ENCODE measurements around the gene TTF2.
A peak's percentile ranks its signal among the peaks of the same experiment; 100 is the strongest.

TTF2 gene

DNA sequence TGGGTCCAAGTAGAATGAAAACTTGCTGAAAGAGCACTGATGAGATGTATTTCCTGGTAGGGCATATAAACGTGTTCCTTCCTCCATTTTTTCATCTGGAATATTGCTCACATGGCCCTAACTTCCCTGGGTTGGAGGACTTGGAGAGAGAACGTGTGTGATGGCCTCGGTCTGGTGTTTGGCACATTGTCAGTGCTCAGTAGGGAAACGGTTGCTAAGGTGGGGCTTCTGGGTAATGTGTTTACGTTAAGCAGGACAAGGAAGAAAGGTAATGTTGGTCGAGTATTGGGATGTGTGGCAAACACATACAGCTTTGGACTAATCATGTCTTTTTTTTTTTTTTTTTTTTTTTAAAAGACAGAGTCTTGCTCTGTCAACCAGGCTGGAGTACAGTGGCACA is 6.2 kb downstream of the TTF2 start:
- TF ChIP-seq TEAD4 (IDR thresholded peaks at IDR 0.05) (no peak), FOXM1 (IDR thresholded peaks at IDR 0.05; ENCODE audit: borderline replicate concordance, low read depth) (no peak), NFIC (IDR thresholded peaks at IDR 0.05) (no peak), EP300 (IDR thresholded peaks at IDR 0.05; ENCODE audit: borderline replicate concordance) (no peak), YY1 (IDR thresholded peaks at IDR 0.05; ENCODE audit: low read depth) (no peak), CEBPB (IDR thresholded peaks at IDR 0.05) (no peak), TAF1 (IDR thresholded peaks at IDR 0.05; ENCODE audit: low read depth) (no peak), ZBTB7A (IDR thresholded peaks at IDR 0.05; ENCODE audit: low read depth) (no peak), CREB1 (IDR thresholded peaks at IDR 0.05; ENCODE audit: low read depth) (no peak), REST (IDR thresholded peaks at IDR 0.05; ENCODE audit: low read depth) (no peak), RAD21 (IDR thresholded peaks at IDR 0.05; ENCODE audit: low read depth) (no peak), EGR1 (IDR thresholded peaks at IDR 0.05) (no peak), TCF12 (IDR thresholded peaks at IDR 0.05; ENCODE audit: low read depth) (no peak)
- TF ChIP-seq, protein P1, sequence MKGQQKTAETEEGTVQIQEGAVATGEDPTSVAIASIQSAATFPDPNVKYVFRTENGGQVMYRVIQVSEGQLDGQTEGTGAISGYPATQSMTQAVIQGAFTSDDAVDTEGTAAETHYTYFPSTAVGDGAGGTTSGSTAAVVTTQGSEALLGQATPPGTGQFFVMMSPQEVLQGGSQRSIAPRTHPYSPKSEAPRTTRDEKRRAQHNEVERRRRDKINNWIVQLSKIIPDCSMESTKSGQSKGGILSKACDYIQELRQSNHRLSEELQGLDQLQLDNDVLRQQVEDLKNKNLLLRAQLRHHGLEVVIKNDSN (IDR thresholded peaks at IDR 0.05), result no peak
- TF ChIP-seq, protein P2, sequence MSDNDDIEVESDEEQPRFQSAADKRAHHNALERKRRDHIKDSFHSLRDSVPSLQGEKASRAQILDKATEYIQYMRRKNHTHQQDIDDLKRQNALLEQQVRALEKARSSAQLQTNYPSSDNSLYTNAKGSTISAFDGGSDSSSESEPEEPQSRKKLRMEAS (IDR thresholded peaks at IDR 0.05), result no peak

GRCh38 chr1:117067533-117068370 is 7.6 kb downstream of the TTF2 start:
- TF ChIP-seq RAD21 (IDR thresholded peaks at IDR 0.05; ENCODE audit: low read depth), result peak; percentile 66
- no peak for TF ChIP-seq ZBTB7A (IDR thresholded peaks at IDR 0.05; ENCODE audit: low read depth)
- no peak for TF ChIP-seq CEBPB (IDR thresholded peaks at IDR 0.05)
- no peak for TF ChIP-seq CREB1 (IDR thresholded peaks at IDR 0.05; ENCODE audit: low read depth)
- TF ChIP-seq NFIC (IDR thresholded peaks at IDR 0.05), result no peak
- no peak for TF ChIP-seq YY1 (IDR thresholded peaks at IDR 0.05; ENCODE audit: low read depth)
- TF ChIP-seq EP300 (IDR thresholded peaks at IDR 0.05; ENCODE audit: borderline replicate concordance), result no peak

DNA sequence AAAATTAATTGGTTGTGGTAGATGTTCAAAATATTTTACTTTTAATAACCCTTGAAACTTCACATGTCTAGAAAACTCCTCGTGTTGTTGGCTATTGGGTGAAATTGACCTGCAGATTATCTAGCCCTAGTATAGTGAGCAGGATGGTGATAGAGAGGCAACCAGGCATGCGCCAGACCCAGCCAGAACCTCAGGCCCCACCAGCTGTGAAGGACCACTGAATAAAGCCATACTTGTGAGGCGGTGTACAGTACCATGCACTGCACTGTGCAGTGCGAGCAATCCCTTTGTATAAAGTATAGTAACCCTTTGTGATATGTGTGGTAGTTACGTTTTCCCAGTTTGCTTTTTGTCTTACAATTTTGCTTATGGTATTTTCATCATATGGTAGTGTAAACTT is 8.5 kb downstream of the TTF2 start:
- TF ChIP-seq REST (IDR thresholded peaks at IDR 0.05; ENCODE audit: low read depth), result no peak
- TF ChIP-seq ZBTB7A (IDR thresholded peaks at IDR 0.05; ENCODE audit: low read depth), result no peak
- TF ChIP-seq, protein P1 (IDR thresholded peaks at IDR 0.05), result no peak
- TF ChIP-seq RAD21 (IDR thresholded peaks at IDR 0.05; ENCODE audit: low read depth), result no peak
- no peak for TF ChIP-seq EGR1 (IDR thresholded peaks at IDR 0.05)
- TF ChIP-seq EP300 (IDR thresholded peaks at IDR 0.05; ENCODE audit: borderline replicate concordance), result no peak
- TF ChIP-seq NFIC (IDR thresholded peaks at IDR 0.05), result no peak
- TF ChIP-seq, protein P2 (IDR thresholded peaks at IDR 0.05), result no peak
- no peak for TF ChIP-seq FOXM1 (IDR thresholded peaks at IDR 0.05; ENCODE audit: borderline replicate concordance, low read depth)
- no peak for TF ChIP-seq YY1 (IDR thresholded peaks at IDR 0.05; ENCODE audit: low read depth)

DNA sequence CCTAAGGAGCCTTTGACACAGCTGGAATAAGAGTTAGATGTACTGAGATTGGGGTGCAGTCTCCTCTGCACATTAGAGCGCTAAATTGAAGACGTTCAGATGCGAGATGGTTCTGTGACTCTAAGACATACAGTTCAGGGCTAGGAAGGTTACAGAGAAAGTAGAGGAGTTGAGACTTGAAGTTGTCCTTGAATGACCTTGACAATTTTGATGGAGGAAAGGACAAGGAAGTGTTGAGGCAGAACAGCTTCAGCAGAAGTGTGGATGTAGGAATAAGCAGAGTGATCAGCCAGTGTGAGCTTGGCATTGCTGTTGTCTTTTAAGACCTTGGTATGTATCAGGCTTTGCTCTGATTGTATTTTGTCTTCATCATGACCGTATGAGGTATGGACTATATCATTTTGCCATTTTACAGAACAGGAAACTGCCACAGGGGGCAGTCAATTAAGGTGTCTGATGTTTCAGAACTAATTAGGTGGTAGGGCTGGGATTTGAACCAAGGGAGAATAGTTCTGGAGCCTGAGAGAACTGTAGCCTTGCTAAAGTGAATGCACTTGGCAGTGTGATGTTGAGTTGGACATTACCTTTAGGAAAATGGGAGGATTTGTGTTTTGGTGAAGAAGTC is 9.2 kb downstream of the TTF2 start:
- TF ChIP-seq FOXM1 (IDR thresholded peaks at IDR 0.05; ENCODE audit: borderline replicate concordance, low read depth) (no peak), EGR1 (IDR thresholded peaks at IDR 0.05) (no peak), REST (IDR thresholded peaks at IDR 0.05; ENCODE audit: low read depth) (no peak), EP300 (IDR thresholded peaks at IDR 0.05; ENCODE audit: borderline replicate concordance) (no peak), CREB1 (IDR thresholded peaks at IDR 0.05; ENCODE audit: low read depth) (no peak), ZBTB7A (IDR thresholded peaks at IDR 0.05; ENCODE audit: low read depth) (no peak), TCF12 (IDR thresholded peaks at IDR 0.05; ENCODE audit: low read depth) (no peak), CEBPB (IDR thresholded peaks at IDR 0.05) (no peak), RAD21 (IDR thresholded peaks at IDR 0.05; ENCODE audit: low read depth) (no peak)
- TF ChIP-seq, protein P1 (IDR thresholded peaks at IDR 0.05), result no peak
- TF ChIP-seq, protein P2 (IDR thresholded peaks at IDR 0.05), result no peak
